Activated T-helper 9 cell treated with anti-CD3 and anti-CD28 coated beads, Interleukin-2, amount 50 U/mL, for 16 hours (primary cell): ENCODE results near the gene ZFP92.

Experiments
- DNase-seq: peaks from one replicate; pipeline ENCODE4 v3.0.0-alpha.2; 2020; ENCODE audit warnings: low read depth

ZFP92 gene

GRCh38 chrX:153439977-153440376 lies 28.7 kb downstream of the ZFP92 start:
- DNase-seq, result no peak

- no peak for DNase-seq
Measured at GRCh38 chrX:153440556-153441135, 29.4 kb downstream of the ZFP92 start.

GRCh38 chrX:153441296-153441695 lies 30.0 kb downstream of the ZFP92 start:
- DNase-seq, result no peak

- DNase-seq, result no peak
Measured at GRCh38 chrX:153441981-153442380, 30.7 kb downstream of the ZFP92 start.

GRCh38 chrX:153442463-153442862 lies 31.2 kb downstream of the ZFP92 start:
- no peak for DNase-seq

GRCh38 chrX:153443476-153444332 lies 32.4 kb downstream of the ZFP92 start:
- no peak for DNase-seq

GRCh38 chrX:153444333-153445011 lies 33.2 kb downstream of the ZFP92 start:
- DNase-seq, result no peak

GRCh38 chrX:153445106-153445855 lies 34.0 kb downstream of the ZFP92 start:
- no peak for DNase-seq

- DNase-seq, result no peak
Measured at GRCh38 chrX:153445856-153446635, 34.8 kb downstream of the ZFP92 start, which contains the start of gene TREX2. TREX2 (minus strand) TSS chrX:153446056; CDS start chrX:153445430, 626 bp downstream.

GRCh38 chrX:153446636-153446936 lies 35.3 kb downstream of the ZFP92 start:
- no peak for DNase-seq

GRCh38 chrX:153446950-153447580 lies 35.8 kb downstream of the ZFP92 start:
- no peak for DNase-seq

GRCh38 chrX:153447581-153447960 lies 36.3 kb downstream of the ZFP92 start:
- no peak for DNase-seq

- no peak for DNase-seq
Measured at GRCh38 chrX:153448556-153449367, 37.5 kb downstream of the ZFP92 start.

- DNase-seq, result no peak
Measured at GRCh38 chrX:153449368-153450113, 38.3 kb downstream of the ZFP92 start.

GRCh38 chrX:153450114-153450948 lies 39.1 kb downstream of the ZFP92 start:
- DNase-seq, result no peak

- no peak for DNase-seq
Measured at GRCh38 chrX:153450949-153451277, 39.6 kb downstream of the ZFP92 start.

GRCh38 chrX:153454901-153455550 lies 43.8 kb downstream of the ZFP92 start:
- DNase-seq, result no peak

- no peak for DNase-seq
Measured at GRCh38 chrX:153455571-153455970, 44.3 kb downstream of the ZFP92 start.
